GM18861 (cell line): Measurements from ENCODE around the gene CTIF.
"Not testable (repeated sequence)": the region's sequence is repeated elsewhere in the genome, so short reads cannot be mapped to it uniquely, and the experiment has no call there.

ENCODE experiments used
- ATAC-seq: cut with Tn5 transposase; IDR thresholded peaks from one replicate; pipeline ENCODE4 v1.9.1; 2021; ENCODE audit not compliant: unreplicated experiment

The CTIF gene

DNA sequence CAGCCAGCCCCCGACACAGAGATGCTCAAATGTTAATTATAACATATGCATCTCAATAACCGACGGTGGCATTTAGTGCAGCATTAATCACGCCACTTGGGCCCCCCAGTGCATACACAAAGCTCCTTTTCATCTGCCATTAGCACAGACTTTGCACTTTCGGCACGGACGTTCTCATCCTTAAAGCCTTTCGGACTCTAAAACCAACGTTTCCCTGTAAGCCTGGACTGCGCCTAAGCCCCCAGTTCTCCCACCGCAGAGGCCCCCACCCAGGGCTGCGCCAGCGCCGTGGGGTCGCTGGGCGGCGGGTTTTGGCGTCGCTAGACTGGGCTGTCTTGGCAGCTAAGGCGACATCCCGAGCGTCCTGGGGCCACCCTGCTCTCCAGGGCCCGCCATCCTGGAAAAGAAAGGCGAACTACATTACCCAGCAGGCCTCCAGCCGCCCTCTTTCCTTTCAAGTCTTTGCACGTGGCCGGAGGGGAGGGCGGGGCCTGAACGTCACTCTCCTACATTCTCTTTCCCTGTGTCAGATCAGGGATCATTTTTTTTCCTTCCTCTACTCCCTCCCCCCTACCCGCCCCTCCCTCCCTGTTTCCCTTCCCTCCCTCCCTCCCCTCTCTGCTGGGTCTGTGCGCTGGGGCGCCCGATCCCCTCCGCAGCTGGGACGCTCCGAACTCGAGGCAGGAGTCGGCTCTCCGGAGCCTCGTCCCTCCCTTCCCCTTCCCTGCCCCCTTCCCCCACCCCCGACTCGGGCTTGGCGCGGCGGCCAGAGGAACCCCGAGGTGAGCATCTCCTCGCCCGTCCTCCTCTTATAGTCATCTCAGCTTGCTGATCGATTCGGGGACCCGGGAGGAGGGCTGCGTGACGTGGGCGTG, at the start of gene CTIF:
TSS of gene CTIF (plus strand) at position 501 of the 875 bp plus-strand sequence. CDS start 80,535 bp downstream, outside the sequence.
- ATAC-seq, result peak; percentile 72

- no peak for ATAC-seq
These were observed 48.1 kb upstream of the CTIF start for GRCh38 chr18:48490641-48491293.

GRCh38 chr18:48492880-48493279, 46.0 kb upstream of the CTIF start:
- ATAC-seq, result no peak

DNA sequence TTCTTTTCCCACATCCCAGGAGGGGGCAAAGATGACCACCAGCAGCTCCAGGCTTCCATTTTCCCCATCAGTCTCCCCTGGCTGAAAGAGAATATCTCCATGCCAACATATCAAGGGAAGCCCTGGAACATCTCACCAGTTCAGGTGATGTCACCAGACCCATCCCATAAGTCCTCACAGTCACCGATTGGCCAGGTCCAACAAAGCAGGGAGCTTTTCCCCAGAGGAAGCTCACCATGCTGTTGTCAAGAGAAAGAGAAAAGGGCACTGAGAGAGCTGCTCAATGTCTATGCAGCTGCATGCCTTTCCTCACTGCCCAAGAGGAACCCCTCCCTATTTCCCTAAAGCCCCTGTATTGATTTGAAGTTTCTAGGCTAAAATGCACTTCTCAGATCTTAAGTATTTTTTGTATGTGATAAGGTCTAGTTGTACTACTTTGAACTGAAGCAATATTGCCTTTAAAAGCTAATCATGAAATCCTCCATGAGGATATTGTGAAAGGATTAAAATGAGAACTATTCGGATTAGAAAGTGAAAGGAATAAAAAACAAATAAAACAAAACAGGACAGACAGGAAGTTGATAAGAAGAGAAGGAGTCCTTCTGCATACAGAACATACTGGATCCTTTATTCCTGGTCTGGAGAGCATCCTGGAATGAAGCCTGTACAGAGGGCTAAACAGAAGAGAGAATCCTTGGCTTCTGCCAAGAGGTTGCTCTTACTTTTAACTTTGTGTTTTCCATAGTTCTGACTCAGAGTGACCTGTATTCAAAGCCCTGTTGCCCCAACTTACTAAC, 45.2 kb upstream of the CTIF start:
- ATAC-seq, result no peak

- ATAC-seq, result no peak
These were observed 41.0 kb upstream of the CTIF start for GRCh38 chr18:48497863-48498262.

- ATAC-seq, result no peak
These were observed 38.3 kb upstream of the CTIF start for GRCh38 chr18:48500517-48500916.

GRCh38 chr18:48502906-48503305, 35.9 kb upstream of the CTIF start:
- ATAC-seq, result no peak

GRCh38 chr18:48504819-48505218, 34.0 kb upstream of the CTIF start:
- no peak for ATAC-seq

DNA sequence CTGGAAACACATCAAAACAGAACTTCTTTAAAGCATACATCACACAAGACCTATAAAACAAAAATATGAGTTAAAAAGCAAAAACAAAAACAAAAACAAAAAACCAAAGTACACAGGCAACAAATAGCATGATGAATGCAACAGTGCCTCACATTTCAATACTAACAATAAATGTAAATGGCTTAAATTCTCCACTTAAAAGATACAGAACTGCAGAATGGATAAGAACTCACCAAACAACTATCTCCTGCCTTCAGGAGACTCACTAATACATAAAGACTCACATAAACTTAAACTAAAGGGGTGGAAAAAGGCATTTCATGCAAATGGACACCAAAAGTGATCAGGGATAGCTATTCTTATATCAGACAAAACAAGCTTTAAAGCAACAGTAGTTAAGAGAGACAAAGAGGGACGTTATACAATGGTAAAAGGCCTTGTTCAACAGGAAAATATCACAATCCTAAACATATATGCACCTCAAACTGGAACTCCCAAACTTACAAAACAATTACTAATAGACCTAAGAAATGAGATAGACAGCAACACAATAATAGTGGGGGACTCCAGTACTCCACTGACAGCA, 31.8 kb upstream of the CTIF start:
- not testable (repeated sequence) for ATAC-seq

GRCh38 chr18:48512498-48512897, 26.3 kb upstream of the CTIF start:
- not testable (repeated sequence) for ATAC-seq

- no peak for ATAC-seq
These were observed 24.0 kb upstream of the CTIF start for GRCh38 chr18:48514786-48515185.

- ATAC-seq, result no peak
These were observed 21.8 kb upstream of the CTIF start for GRCh38 chr18:48517048-48517447.

- ATAC-seq, result no peak
These were observed 19.3 kb upstream of the CTIF start for GRCh38 chr18:48519431-48520100.

- ATAC-seq, result no peak
These were observed 17.1 kb upstream of the CTIF start for GRCh38 chr18:48521723-48522122.

- no peak for ATAC-seq
These were observed 13.2 kb upstream of the CTIF start for GRCh38 chr18:48525671-48526070.

GRCh38 chr18:48527461-48527860, 11.4 kb upstream of the CTIF start:
- no peak for ATAC-seq

GRCh38 chr18:48528861-48529260, 10.0 kb upstream of the CTIF start:
- ATAC-seq, result no peak

GRCh38 chr18:48529796-48530195, 9.0 kb upstream of the CTIF start:
- no peak for ATAC-seq

DNA sequence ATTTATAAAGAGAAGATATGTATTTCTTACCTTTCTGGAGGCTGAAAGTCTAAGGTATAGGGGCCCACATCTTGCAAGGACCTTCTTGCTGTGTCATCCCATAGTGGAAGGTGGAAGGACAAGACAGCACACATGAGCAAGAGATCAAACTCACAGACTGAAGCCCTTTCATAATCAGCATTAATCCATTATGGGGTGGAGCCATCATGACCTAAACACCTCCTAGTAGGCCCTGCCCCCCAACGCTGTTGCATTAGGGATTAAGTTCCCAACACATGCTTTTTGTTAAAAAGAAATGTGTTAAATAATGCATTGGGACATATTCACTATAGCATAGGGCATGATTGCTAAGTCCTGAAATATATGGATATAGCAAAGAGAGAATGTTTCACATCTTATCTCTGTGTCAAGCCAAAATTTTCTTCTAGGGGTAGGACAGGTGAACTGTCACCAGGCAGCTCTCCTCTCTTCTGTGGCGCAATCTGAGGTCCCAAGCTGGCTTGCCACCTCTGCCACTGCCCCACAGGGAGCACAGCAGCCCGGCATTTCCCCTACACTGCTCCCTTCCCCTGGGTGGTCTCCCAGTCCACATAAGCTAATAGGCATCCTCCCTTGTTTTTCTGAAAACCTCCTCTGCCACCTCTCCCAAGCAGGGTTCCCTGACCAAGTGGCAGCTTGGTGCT, 8.3 kb upstream of the CTIF start:
- ATAC-seq, result no peak

DNA sequence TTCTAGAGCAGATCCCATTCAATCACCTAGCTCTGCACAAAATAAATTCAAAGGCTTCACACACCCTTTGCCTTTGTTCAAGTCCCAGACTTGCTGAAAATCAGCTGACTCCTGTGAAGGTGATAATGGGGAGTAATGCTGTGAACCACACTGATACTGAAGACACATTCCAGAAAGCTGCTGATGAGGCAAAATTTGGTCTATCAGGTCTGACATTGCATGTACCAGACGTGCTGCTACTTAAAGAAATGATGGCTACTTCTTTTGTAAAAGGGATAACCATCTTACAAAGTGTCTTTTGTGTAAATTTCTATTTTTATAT, 7.8 kb upstream of the CTIF start:
- no peak for ATAC-seq
